Measurements from ENCODE around the gene ENC1. TPM values are rescaled to one million over a fixed set of nuclear protein-coding genes. Genes with fewer than 3 reads are reported as not detected.

The ENC1 gene
- total and polyA plus RNA-seq, 2 of the 4 experiments (the other 2 are of a cell fraction) = 25.6 to 70.8 TPM

DNA sequence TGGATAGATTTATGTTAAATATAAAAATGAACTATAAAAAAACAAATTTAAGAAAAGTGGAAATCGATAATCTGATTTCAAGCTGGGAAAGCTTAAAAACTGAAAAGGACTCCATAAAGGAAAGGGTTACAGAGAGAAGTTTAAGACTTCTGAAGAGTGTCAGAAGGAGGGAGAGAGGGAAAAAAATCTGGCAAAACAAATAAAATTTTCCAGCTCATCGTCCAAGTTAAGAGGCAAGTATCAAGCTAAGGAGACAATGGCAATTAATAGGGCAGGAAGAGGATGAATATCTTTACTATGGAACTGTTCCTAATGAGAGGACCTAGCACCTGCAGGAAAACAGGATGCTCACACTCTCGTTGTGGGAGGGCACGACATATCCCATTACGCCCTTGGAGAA lies 24.0 kb upstream of the ENC1 start:
- H3K18ac ChIP-seq (ENCODE audit: low read depth, low read length) = no peak overlapping the region
- POLR2A ChIA-PET (ENCODE audit: unreplicated experiment) = no interaction called here
- no peak overlapping the region for H3K56ac ChIP-seq (ENCODE audit: extremely low read depth, insufficient read depth, low read length)
- no peak overlapping the region for H3K9ac ChIP-seq (ENCODE audit: low read depth, low read length)
- no peak overlapping the region for H2BK20ac ChIP-seq (ENCODE audit: low read depth, low read length)
- no peak for DNase-seq
- no peak for TF ChIP-seq RFX5 (IDR thresholded peaks at IDR 0.05; ENCODE audit: low read depth, low read length)
- TF ChIP-seq MAFK (IDR thresholded peaks at IDR 0.05; ENCODE audit: low read depth, low read length) = no peak
- TF ChIP-seq USF2 (IDR thresholded peaks at IDR 0.05; ENCODE audit: low read depth, low read length) = no peak
- no peak for TF ChIP-seq CEBPB (IDR thresholded peaks at IDR 0.05; ENCODE audit: low read depth, low read length)
- TF ChIP-seq NFE2L2 (IDR thresholded peaks at IDR 0.05; ENCODE audit: low read depth, low read length) = no peak
- TF ChIP-seq MXI1 (IDR thresholded peaks at IDR 0.05; ENCODE audit: borderline replicate concordance, low read depth, low read length) = no peak
- TF ChIP-seq RAD21 (IDR thresholded peaks at IDR 0.05; ENCODE audit: low read length) = no peak
- no peak for TF ChIP-seq RCOR1 (IDR thresholded peaks at IDR 0.05; ENCODE audit: insufficient replicate concordance, low read length)
- no peak for TF ChIP-seq CHD1 (IDR thresholded peaks at IDR 0.05; ENCODE audit: low read depth, low read length)
- no peak for TF ChIP-seq SMC3 (IDR thresholded peaks at IDR 0.05; ENCODE audit: low read depth, low read length)
- TF ChIP-seq ELK1 (IDR thresholded peaks at IDR 0.05; ENCODE audit: borderline replicate concordance, low read depth, low read length) = no peak
- TF ChIP-seq MAZ (IDR thresholded peaks at IDR 0.05; ENCODE audit: borderline replicate concordance, low read depth, low read length) = no peak
- no peak for TF ChIP-seq FOS (IDR thresholded peaks at IDR 0.05; ENCODE audit: low read depth, low read length)
- TF ChIP-seq POLR2A (IDR thresholded peaks at IDR 0.05; ENCODE audit: low read depth, low read length) = no peak
- no peak for TF ChIP-seq BHLHE40 (IDR thresholded peaks at IDR 0.05; ENCODE audit: low read depth, low read length)
- H4K20me1 ChIP-seq (ENCODE audit: insufficient read depth, low read length) = no peaks in the 10 kb centered on the region
- peaks cover 3% of the 10 kb centered on the region; the same call in 1 of the 2 replicates for H3K27me3 ChIP-seq (ENCODE audit: control insufficient read depth, insufficient read depth, low read length)
- no peak overlapping the region for H2BK120ac ChIP-seq (ENCODE audit: low read depth, low read length)
- WGBS, 2 experiments (ENCODE audit: extremely low coverage in 2 of 2, insufficient read length in 1 of 2) = no CpG with 5 or more reads among the region's 5 CpGs
- no peak overlapping the region for H3K27ac ChIP-seq (ENCODE audit: insufficient read depth, low read length)
- no peak overlapping the region for H4K5ac ChIP-seq (ENCODE audit: low read depth, low read length)
- no peak overlapping the region for H3K4me3 ChIP-seq (ENCODE audit: insufficient read depth, low read depth, low read length)
- no peak overlapping the region for H2AK9ac ChIP-seq (replicated peaks; ENCODE audit: low read depth, low read length, poor library complexity)
- no peak overlapping the region for H2AK5ac ChIP-seq (ENCODE audit: low read depth, low read length)
- in situ Hi-C loops (cut with MboI; ENCODE audit: low sequenced_read_pairs) = loop anchor here (25.0 kb wide), 1 partner anchor 598 kb away; no protein-coding TSS in a partner anchor
- no peak overlapping the region for H3K4ac ChIP-seq (ENCODE audit: low read depth, low read length)
- BruUV-seq (replicated peaks) = no TSS peak
- no peak overlapping the region for H4K8ac ChIP-seq (ENCODE audit: low read depth in 2 of 2, low read length in 2 of 2)
- no peak overlapping the region for H4K91ac ChIP-seq (ENCODE audit: insufficient read depth, low read depth, low read length)
- no peak overlapping the region for H3K14ac ChIP-seq (replicated peaks; ENCODE audit: low read depth, low read length)
- H2BK15ac ChIP-seq (ENCODE audit: low read depth, low read length) = no peak overlapping the region
- H2BK5ac ChIP-seq (ENCODE audit: low read depth, low read length, poor library complexity, severe bottlenecking) = no peak overlapping the region
- no peak overlapping the region for H3K4me2 ChIP-seq (ENCODE audit: low read depth, low read length)
- no peak for ATAC-seq (ENCODE audit: low read depth)
- no peaks in the 10 kb centered on the region; the same call in 1 of the 2 replicates for H3K4me1 ChIP-seq (ENCODE audit: control insufficient read depth, insufficient read depth, low read length)
- CTCF ChIA-PET = interaction anchor here (0.6 to 1.0 kb wide), 3 partner anchors 11 to 286 kb away, joined by 3 to 5 read pairs (median 3); no protein-coding TSS in a partner anchor
- no peaks in the 10 kb centered on the region for H3K36me3 ChIP-seq (ENCODE audit: control insufficient read depth, insufficient read depth, low read length)
- no peaks in the 10 kb centered on the region for H3K79me1 ChIP-seq (ENCODE audit: low read depth in 1 of 2, low read length in 2 of 2)
- dilution Hi-C loops (cut with HindIII; ENCODE audit: low sequenced_read_pairs, unreplicated experiment) = no loop called here
- H3K9me1 ChIP-seq (ENCODE audit: insufficient read depth, low read length) = no peaks in the 10 kb centered on the region
- intact Hi-C loops (cut with micrococcal nuclease) = no loop called here
- H3K23ac ChIP-seq (ENCODE audit: low read depth, low read length) = no peak overlapping the region
- no peaks in the 10 kb centered on the region for H3K9me3 ChIP-seq (ENCODE audit: control insufficient read depth, insufficient read depth, low read length)
- no peak overlapping the region for H2AFZ ChIP-seq (replicated peaks; ENCODE audit: low read length, poor library complexity)

All from IMR-90 (cell line).